Heart right ventricle (tissue), 16 donors: ENCODE data around the gene LSM14B. TPM values are rescaled to one million over a fixed set of nuclear protein-coding genes. Genes with fewer than 3 reads are reported as not detected.

Experiments used
- ATAC-seq, 8 donors: fragments of 200-7000 bp; cut with Tn5 transposase; one replicate each; pipeline ENCODE4 v1.9.1; 2020; ENCODE audit warnings: mild to moderate bottlenecking in 8 of 8, moderate library complexity in 8 of 8, moderate number of reproducible peaks in 1 of 8
- DNase-seq, 2 donors: peaks; one replicate each; pipeline ENCODE4 v3.0.0-alpha.2; 2020
- H3K27ac ChIP-seq, 10 donors: fragments of 200-600 bp; sonication (generic) in 2 of 10; one replicate each; pipeline versions ENCODE4 v1.5.0 to v1.8.0; 2020 to 2022; ENCODE audit warnings: mild to moderate bottlenecking in 3 of 10
- H3K27me3 ChIP-seq, 7 donors: fragments of 200-600 bp; one replicate each; pipeline ENCODE4 v1.8.0; 2021 to 2022; ENCODE audit warnings: mild to moderate bottlenecking in 2 of 7
- H3K36me3 ChIP-seq, 9 donors: fragments of 200-600 bp; sonication (generic) in 1 of 9; one replicate each; pipeline versions ENCODE4 v1.5.0 to v1.8.0; 2020 to 2022; ENCODE audit warnings: mild to moderate bottlenecking in 2 of 9
- H3K4me1 ChIP-seq, 9 donors: fragments of 200-600 bp; sonication (generic) in 1 of 9; one replicate each; pipeline versions ENCODE4 v1.5.0 to v1.8.0; 2020 to 2022; ENCODE audit warnings: mild to moderate bottlenecking in 4 of 9
- H3K4me3 ChIP-seq, 10 donors: fragments of 200-600 bp; sonication (generic) in 2 of 10; one replicate each; pipeline versions ENCODE4 v1.5.0 to v1.8.0; 2020 to 2022; ENCODE audit warnings: mild to moderate bottlenecking in 7 of 10, moderate library complexity in 2 of 10
- H3K9me3 ChIP-seq, 11 donors: fragments of 200-600 bp in 10 of 11; sonication (generic) in 2 of 11; one replicate each; pipeline versions ENCODE4 v1.5.0 to v1.8.0; 2013 to 2022; ENCODE audit warnings: mild to moderate bottlenecking in 2 of 11, control low read depth in 1 of 11, moderate library complexity in 1 of 11
- WGBS, 2 donors: extraction: QIAGEN DNeasy Blood & Tissue Kit; methylation state at CpG; one replicate each; pipeline ENCODE4 v1.1.7; 2013; ENCODE audit warnings: inconsistent platforms in 1 of 2; 5-methylcytosine and 5-hydroxymethylcytosine counted together
- intact Hi-C, 10 donors: fragments of 100-400 bp; cut with DNase I; formaldehyde crosslinking; loops; one replicate each; pipeline versions ENCODE4 v1.11.1 to v1.14.2; 2022
- polyA plus RNA-seq, 2 donors: library from polyadenylated mRNA; stranded (reverse); fragments of 200-250 nt; gene quantifications; one replicate each; pipeline ENCODE4 v1.2.3, GENCODE V29; 2013
- total RNA-seq, 10 donors: library from RNA; stranded (reverse); fragmentation: NEBNext Ultra II Directional in 3 of 10; extraction: Animal tissue kit (Norgen Biotek cat#: 25700) in 3 of 10; gene quantifications; one replicate each; pipeline versions ENCODE4 v1.2.1 to v1.2.4, GENCODE V29; 2021 to 2023
- TF ChIP-seq, protein P1 (sequence below), 9 donors: fragments of 200-600 bp; sonication (generic) in 2 of 9; IDR thresholded peaks; one replicate each; pipeline versions ENCODE4 v1.5.0 to v1.8.0; 2021 to 2022; ENCODE audit warnings: antibody characterized with exemption in 9 of 9, mild to moderate bottlenecking in 5 of 9, moderate library complexity in 1 of 9
- donor health status: Arrhythmogenic right ventricular cardiomyopathy.
- donor health status: ischemic (EF 13 %, LVEDD 7.1; RV severe dilation, severe dysfunction).
- donor health status: healthy with polysubstance abuse.
- donor health status: DM: no; HTN: yes; CAD: no.
- donor health status: DM: no; HTN: no; CAD: no.
- donor health status: ischemic (EF 25% LVEDD 6.9; RV normal size, moderate dysfunction).
- donor health status: ischemic (EF 25% LVEDD 5.7; RV mildly dilated, moderate dysfunction).
- donor health status: healthy.
- donor health status: DM: yes; HTN: yes; CAD: no.
- donor health status: Ischemic cardiomyopathy.
- donor health status: ischemic (EF 35%, LVEDD 5.7; RV mildly dilated, moderate dysfunction).
- donor health status: nonischemic (EF 11% LVEDD 7.7; RV severe dilation, severe dysfunction).
- donor health status: DM: yes; HTN: yes; CAD: no.
- donor health status: PGD.
- donor health status: ischemic (EF 29% LVEDD 5.4; RV normal size, mild dysfunction).
- donor health status: nonischemic (EF 23%, LVEDD 6.1; RV moderate dilation, normal function).

Gene LSM14B
- total and polyA plus RNA-seq, 12 donors: 15.7 to 63.7 (median 59.6) TPM

DNA sequence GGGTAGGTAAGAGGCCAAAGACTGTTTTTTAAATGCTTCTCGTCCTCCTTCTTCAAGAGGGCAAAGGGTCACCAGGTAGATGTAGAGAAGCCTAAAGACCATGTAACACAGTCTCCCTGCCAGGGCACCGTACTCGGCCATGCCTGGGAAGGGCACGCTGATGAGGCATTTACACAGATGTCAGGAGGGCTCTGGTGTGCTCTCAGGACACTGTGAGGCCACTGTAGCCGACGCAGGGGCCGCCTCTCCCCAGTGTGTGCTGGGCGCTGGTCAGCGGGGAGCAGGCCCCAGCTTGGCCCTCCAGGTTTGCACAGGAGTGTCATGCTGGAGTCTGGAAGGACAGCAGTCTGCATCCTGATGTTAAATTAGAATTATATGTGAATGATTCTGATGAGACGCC lies 53.4 kb downstream of the LSM14B start:
- no peak for ATAC-seq
- H3K9me3 ChIP-seq: no peaks in the 10 kb centered on the region
- H3K36me3 ChIP-seq: peaks cover 0 to 79% (median 0%) of the 10 kb centered on the region in 9 donors
- no peaks in the 10 kb centered on the region for H3K27me3 ChIP-seq
- no peak overlapping the region for H3K4me3 ChIP-seq
- no peak for DNase-seq
- H3K4me1 ChIP-seq: peaks cover 0 to 14% (median 0%) of the 10 kb centered on the region in 9 donors
- TF ChIP-seq, protein P1, sequence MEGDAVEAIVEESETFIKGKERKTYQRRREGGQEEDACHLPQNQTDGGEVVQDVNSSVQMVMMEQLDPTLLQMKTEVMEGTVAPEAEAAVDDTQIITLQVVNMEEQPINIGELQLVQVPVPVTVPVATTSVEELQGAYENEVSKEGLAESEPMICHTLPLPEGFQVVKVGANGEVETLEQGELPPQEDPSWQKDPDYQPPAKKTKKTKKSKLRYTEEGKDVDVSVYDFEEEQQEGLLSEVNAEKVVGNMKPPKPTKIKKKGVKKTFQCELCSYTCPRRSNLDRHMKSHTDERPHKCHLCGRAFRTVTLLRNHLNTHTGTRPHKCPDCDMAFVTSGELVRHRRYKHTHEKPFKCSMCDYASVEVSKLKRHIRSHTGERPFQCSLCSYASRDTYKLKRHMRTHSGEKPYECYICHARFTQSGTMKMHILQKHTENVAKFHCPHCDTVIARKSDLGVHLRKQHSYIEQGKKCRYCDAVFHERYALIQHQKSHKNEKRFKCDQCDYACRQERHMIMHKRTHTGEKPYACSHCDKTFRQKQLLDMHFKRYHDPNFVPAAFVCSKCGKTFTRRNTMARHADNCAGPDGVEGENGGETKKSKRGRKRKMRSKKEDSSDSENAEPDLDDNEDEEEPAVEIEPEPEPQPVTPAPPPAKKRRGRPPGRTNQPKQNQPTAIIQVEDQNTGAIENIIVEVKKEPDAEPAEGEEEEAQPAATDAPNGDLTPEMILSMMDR (IDR thresholded peaks at IDR 0.05): no peak
- WGBS, 2 donors: 94 to 98% methylated on average over 10 of the region's 10 CpGs
- intact Hi-C loops: no loop called here
- no peak overlapping the region for H3K27ac ChIP-seq

DNA sequence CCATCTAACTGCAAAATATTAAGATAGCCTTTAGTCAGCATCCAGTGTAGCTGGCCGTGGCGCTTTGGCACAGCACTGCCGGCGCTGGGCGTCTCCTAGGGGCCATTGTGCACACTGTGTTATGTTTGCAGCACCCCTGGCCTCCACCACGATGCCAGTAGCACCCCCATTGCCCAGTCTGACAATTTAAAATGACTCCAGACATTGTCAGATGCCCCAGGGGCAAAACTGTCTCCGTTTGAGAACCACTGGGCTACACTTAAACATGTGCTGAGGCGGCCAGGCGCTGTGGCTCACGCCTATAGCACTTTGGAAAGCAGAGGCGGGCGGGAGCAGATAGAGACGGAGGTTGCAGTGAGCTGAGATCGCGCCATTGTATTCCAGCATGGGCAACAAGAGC lies 54.6 kb downstream of the LSM14B start:
- H3K4me3 ChIP-seq: no peak overlapping the region
- H3K9me3 ChIP-seq: no peaks in the 10 kb centered on the region
- ATAC-seq: no peak
- TF ChIP-seq, protein P1 (IDR thresholded peaks at IDR 0.05): no peak
- peaks cover 0 to 7% (median 2%) of the 10 kb centered on the region in 9 donors for H3K4me1 ChIP-seq
- H3K27ac ChIP-seq: no peak overlapping the region
- intact Hi-C loops: no loop called here
- H3K36me3 ChIP-seq: peaks cover 0 to 82% (median 0%) of the 10 kb centered on the region in 9 donors
- H3K27me3 ChIP-seq: no peaks in the 10 kb centered on the region
- DNase-seq: no peak
- WGBS, 2 donors: 93 to 94% methylated on average over 15 of the region's 15 CpGs

DNA sequence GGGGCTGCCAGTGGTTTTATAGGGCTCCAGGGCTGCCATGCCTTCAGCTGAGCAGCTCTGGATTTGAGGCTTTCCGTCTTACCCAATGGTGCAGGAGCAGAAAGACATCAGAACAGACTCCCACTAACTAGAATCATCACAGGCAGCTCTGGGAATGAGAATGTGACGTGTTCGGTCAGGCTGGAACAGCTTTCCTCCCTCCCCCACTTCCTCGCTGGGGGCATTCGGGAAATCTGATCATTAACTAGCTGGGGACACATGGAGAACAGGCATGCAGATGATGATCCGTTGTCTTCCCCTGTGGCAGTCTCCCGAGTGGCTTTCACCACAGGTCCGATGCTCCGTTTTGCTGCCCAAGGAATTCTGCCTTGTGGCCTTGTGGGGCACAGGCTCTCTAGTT lies 55.0 kb downstream of the LSM14B start:
- Histone ChIP-seq H3K36me3 (peaks cover 0 to 79% (median 0%) of the 10 kb centered on the region in 9 donors), H3K4me3 (no peak overlapping the region), H3K27me3 (no peaks in the 10 kb centered on the region), H3K9me3 (no peaks in the 10 kb centered on the region), H3K27ac (no peak overlapping the region), H3K4me1 (peaks cover 0 to 8% (median 6%) of the 10 kb centered on the region in 9 donors)
- WGBS, 2 donors: 86 to 88% methylated on average over 9 of the region's 9 CpGs
- TF ChIP-seq, protein P1 (IDR thresholded peaks at IDR 0.05): no peak
- ATAC-seq: no peak
- no peak for DNase-seq
- intact Hi-C loops: no loop called here

DNA sequence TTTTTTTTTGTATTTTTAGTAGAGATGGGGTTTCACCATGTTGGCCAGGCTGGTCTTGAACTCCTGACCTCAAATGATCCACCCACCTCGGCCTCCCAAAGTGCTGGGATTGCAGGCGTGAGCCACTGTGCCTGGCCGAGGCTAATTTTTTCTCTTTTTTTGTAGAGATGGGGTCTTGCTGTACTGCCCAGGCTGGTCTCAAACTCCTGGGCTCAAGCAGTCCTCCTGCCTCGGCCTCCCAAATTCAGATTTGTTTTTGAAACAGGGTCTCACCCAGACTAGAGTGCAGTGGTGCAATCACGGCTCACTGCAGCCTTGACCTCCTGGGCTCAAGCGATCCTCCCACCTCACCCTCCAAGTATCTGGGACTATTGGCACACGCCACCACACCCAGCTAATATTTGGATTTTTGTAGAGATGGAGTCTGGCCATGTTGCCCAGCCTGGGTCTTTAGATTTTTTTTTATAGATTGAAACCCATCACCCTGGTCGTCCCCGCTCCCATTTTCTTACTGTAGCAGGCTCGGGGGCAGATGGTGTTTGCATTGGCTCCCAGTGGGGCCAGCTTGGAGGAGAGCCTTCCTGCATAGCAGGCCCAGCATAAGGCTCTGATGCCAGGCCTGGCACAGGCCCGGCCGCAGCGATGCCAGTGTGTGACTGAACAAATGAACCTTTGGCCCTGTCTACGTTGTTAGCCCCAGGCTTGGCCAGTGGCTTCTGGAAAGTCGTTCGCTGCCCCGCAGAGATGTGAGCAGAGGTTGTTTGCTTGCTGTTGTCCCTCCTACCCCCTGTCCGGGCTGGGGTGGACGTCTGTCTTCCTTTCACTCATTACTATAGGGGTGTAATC lies 56.3 kb downstream of the LSM14B start:
- Histone ChIP-seq H3K9me3 (no peaks in the 10 kb centered on the region), H3K27ac (no peak overlapping the region), H3K27me3 (no peaks in the 10 kb centered on the region), H3K36me3 (peaks cover 0 to 68% (median 0%) of the 10 kb centered on the region in 9 donors), H3K4me1 (peaks cover 0 to 12% (median 10%) of the 10 kb centered on the region in 9 donors), H3K4me3 (no peak overlapping the region)
- DNase-seq (no peak), ATAC-seq (no peak)
- 94 to 96% methylated on average over 19 of the region's 19 CpGs for WGBS, 2 donors
- TF ChIP-seq, protein P1 (IDR thresholded peaks at IDR 0.05): no peak
- intact Hi-C loops: no loop called here
